GM18508 (cell line): ENCODE data around the gene ERMAP.
"Not testable (repeated sequence)": the region's sequence is repeated elsewhere in the genome, so short reads cannot be mapped to it uniquely, and the experiment has no call there.

ENCODE experiments used
- ATAC-seq: cut with Tn5 transposase; IDR thresholded peaks from one replicate; pipeline ENCODE4 v1.9.1; 2021; ENCODE audit warnings: moderate number of reproducible peaks; ENCODE audit not compliant: insufficient read depth, unreplicated experiment

Gene ERMAP

GRCh38 chr1:42841010-42841409, 24.1 kb downstream of the ERMAP start:
- ATAC-seq = no peak

GRCh38 chr1:42841440-42842147, 24.7 kb downstream of the ERMAP start:
- ATAC-seq = no peak

- ATAC-seq = no peak
Observed at GRCh38 chr1:42844592-42845140, 27.7 kb downstream of the ERMAP start.

- ATAC-seq = no peak
Observed at GRCh38 chr1:42845193-42845592, 28.3 kb downstream of the ERMAP start.

- ATAC-seq = no peak
Observed at GRCh38 chr1:42845866-42846256, 28.9 kb downstream of the ERMAP start.

- peak; percentile 74 for ATAC-seq
Observed at GRCh38 chr1:42846257-42847110, 29.6 kb downstream of the ERMAP start, which contains the start of gene ZNF691. Gene ZNF691, plus strand, starts transcription at chr1:42846613. Its CDS starts 3,046 bp downstream, at chr1:42849659.

GRCh38 chr1:42847111-42847595, 30.2 kb downstream of the ERMAP start:
- no peak for ATAC-seq

GRCh38 chr1:42847721-42848460, 31.0 kb downstream of the ERMAP start:
- ATAC-seq = no peak

- ATAC-seq = no peak
Observed at GRCh38 chr1:42848823-42849537, 32.1 kb downstream of the ERMAP start.

GRCh38 chr1:42849944-42850343, 33.0 kb downstream of the ERMAP start:
- no peak for ATAC-seq

GRCh38 chr1:42851420-42851819, 34.5 kb downstream of the ERMAP start:
- no peak for ATAC-seq

GRCh38 chr1:42851960-42852607, 35.2 kb downstream of the ERMAP start:
- ATAC-seq = no peak

GRCh38 chr1:42852608-42852980, 35.7 kb downstream of the ERMAP start:
- no peak for ATAC-seq

- ATAC-seq = no peak
Observed at GRCh38 chr1:42853116-42853884, 36.4 kb downstream of the ERMAP start.

GRCh38 chr1:42856554-42856953, 39.6 kb downstream of the ERMAP start:
- not testable (repeated sequence) for ATAC-seq

GRCh38 chr1:42859366-42859765, 42.4 kb downstream of the ERMAP start:
- not testable (repeated sequence) for ATAC-seq

- ATAC-seq = no peak
Observed at GRCh38 chr1:42860339-42861013, 43.6 kb downstream of the ERMAP start.

GRCh38 chr1:42861014-42861399, 44.1 kb downstream of the ERMAP start:
- ATAC-seq = no peak
